ENCODE data around the gene PRKG1.
"Not testable (repeated sequence)": the region's sequence is repeated elsewhere in the genome, so short reads cannot be mapped to it uniquely, and the experiment has no call there.

Gene PRKG1

GRCh38 chr10:51169111-51169510, 94.8 kb downstream of the PRKG1 start:
- no peak for DNase-seq (ENCODE audit: low read depth in 2 of 2, low spot score in 1 of 2)

GRCh38 chr10:51170518-51171245, 96.4 kb downstream of the PRKG1 start:
- no peak for DNase-seq (ENCODE audit: low read depth in 2 of 2, low spot score in 1 of 2)

GRCh38 chr10:51171946-51172345, 97.7 kb downstream of the PRKG1 start:
- no peak for DNase-seq (ENCODE audit: low read depth in 2 of 2, low spot score in 1 of 2)

GRCh38 chr10:51176976-51177695, 102.8 kb downstream of the PRKG1 start:
- no peak for DNase-seq (ENCODE audit: low read depth in 2 of 2, low spot score in 1 of 2)

- DNase-seq (ENCODE audit: low read depth in 2 of 2, low spot score in 1 of 2): no peak
These were observed 104.3 kb downstream of the PRKG1 start for GRCh38 chr10:51178634-51179033.

GRCh38 chr10:51180141-51180540, 105.9 kb downstream of the PRKG1 start:
- no peak for DNase-seq (ENCODE audit: low read depth in 2 of 2, low spot score in 1 of 2)

- no peak for DNase-seq (ENCODE audit: low read depth in 2 of 2, low spot score in 1 of 2)
These were observed 109.5 kb downstream of the PRKG1 start for GRCh38 chr10:51183783-51184182.

- DNase-seq (ENCODE audit: low read depth in 2 of 2, low spot score in 1 of 2): no peak
These were observed 112.1 kb downstream of the PRKG1 start for GRCh38 chr10:51186361-51186760.

- no peak for DNase-seq (ENCODE audit: low read depth in 2 of 2, low spot score in 1 of 2)
These were observed 113.7 kb downstream of the PRKG1 start for GRCh38 chr10:51188008-51188407.

- DNase-seq (ENCODE audit: low read depth in 2 of 2, low spot score in 1 of 2): no peak
These were observed 114.6 kb downstream of the PRKG1 start for GRCh38 chr10:51188866-51189265.

GRCh38 chr10:51196508-51197175, 122.4 kb downstream of the PRKG1 start:
- no peak for DNase-seq (ENCODE audit: low read depth in 2 of 2, low spot score in 1 of 2)

GRCh38 chr10:51198170-51198569, 123.9 kb downstream of the PRKG1 start:
- no peak for DNase-seq (ENCODE audit: low read depth in 2 of 2, low spot score in 1 of 2)

- DNase-seq (ENCODE audit: low read depth in 2 of 2, low spot score in 1 of 2): no peak
These were observed 127.7 kb downstream of the PRKG1 start for GRCh38 chr10:51201947-51202346.

GRCh38 chr10:51203359-51203758, 129.1 kb downstream of the PRKG1 start:
- no peak for DNase-seq (ENCODE audit: low read depth in 2 of 2, low spot score in 1 of 2)

- DNase-seq (ENCODE audit: low read depth in 2 of 2, low spot score in 1 of 2): no peak
These were observed 129.8 kb downstream of the PRKG1 start for GRCh38 chr10:51204066-51204465.

- DNase-seq (ENCODE audit: low read depth in 2 of 2, low spot score in 1 of 2): no peak
These were observed 130.4 kb downstream of the PRKG1 start for GRCh38 chr10:51204701-51205100.

- no peak for DNase-seq (ENCODE audit: low read depth in 2 of 2, low spot score in 1 of 2)
These were observed 132.2 kb downstream of the PRKG1 start for GRCh38 chr10:51206500-51206899.

GRCh38 chr10:51212937-51213336, 138.7 kb downstream of the PRKG1 start:
- not testable (repeated sequence) for DNase-seq (ENCODE audit: low read depth in 2 of 2, low spot score in 1 of 2)

- DNase-seq (ENCODE audit: low read depth in 2 of 2, low spot score in 1 of 2): no peak
These were observed 140.2 kb downstream of the PRKG1 start for GRCh38 chr10:51214207-51215196.

GRCh38 chr10:51215951-51216834, 141.9 kb downstream of the PRKG1 start:
- no peak for DNase-seq (ENCODE audit: low read depth in 2 of 2, low spot score in 1 of 2)
